HCT116 (cell line): ENCODE measurements around the gene CMTM6. TPM values are rescaled to one million over a fixed set of nuclear protein-coding genes. Genes with fewer than 3 reads are reported as not detected.

Experiments used
- ATAC-seq: fragments of 200-7000 bp; cut with Tn5 transposase; 2 replicates; pipeline ENCODE4 v1.9.1; 2020; ENCODE audit warnings: mild to moderate bottlenecking, moderate library complexity
- BruUV-seq: library from RNA; stranded (reverse); fragments of 400-500 nt; replicated peaks from 2 replicates; lab custom pipeline; 2021; lab: Mats Ljungman, UMichigan
- CTCF ChIA-PET: fragments of 300-600 bp; sonication (Branson Sonifier 250); formaldehyde crosslinking; loops from one replicate; lab custom pipeline; 2021; ENCODE audit warnings: antibody characterized with exemption; lab: Charles Lee
- POLR2A ChIA-PET: fragments of 300-600, 350-600 bp; sonication (Branson Sonifier 250); formaldehyde crosslinking; loops from one replicate; lab custom pipeline; 2021; ENCODE audit warnings: antibody characterized with exemption; lab: Charles Lee
- RAD21 ChIA-PET, 2 experiments: fragments of 300-600 bp; sonication (Branson Sonifier 250); formaldehyde crosslinking; loops; one replicate each; lab custom pipeline; 2023; ENCODE audit warnings: low total read pairs in 2 of 2; ENCODE audit not compliant: uncharacterized antibody in 2 of 2, unreplicated experiment in 2 of 2, low non-redundant PET in 1 of 2; lab: Charles Lee
- DNase-seq: peaks from one replicate; pipeline ENCODE4 v3.0.0-alpha.2; 2010; ENCODE audit warnings: low read depth, low spot score
- H2AFZ ChIP-seq: fragments of 200-600 bp; shearing (Covaris generic), sonication (generic); 2 replicates; pipeline ENCODE4 v1.6.1; 2017; ENCODE audit warnings: low read depth, mixed run types, mixed read lengths, antibody characterized with exemption, low read length; ENCODE audit not compliant: poor library complexity, severe bottlenecking
- H3K27ac ChIP-seq: 2 replicates; pipeline ENCODE4 v1.5.1; 2012; ENCODE audit warnings: low read depth, low read length
- H3K27me3 ChIP-seq: fragments of 200-600 bp; sonication (generic); 2 replicates; pipeline ENCODE4 v1.6.1; 2016; ENCODE audit warnings: mixed run types, low read length, mixed read lengths; ENCODE audit not compliant: insufficient read depth
- H3K36me3 ChIP-seq, 2 experiments: fragments of 200-500 bp in 1 of 2; fragments of 200-600 bp in 1 of 2; sonication (Bioruptor generic) in 1 of 2; sonication (generic) in 1 of 2; 2 replicates each; pipeline versions ENCODE4 v1.5.1 to v1.6.1; 2014 to 2016; ENCODE audit warnings: low read length in 2 of 2, inconsistent platforms in 1 of 2, mixed read lengths in 1 of 2, mixed run types in 1 of 2; ENCODE audit not compliant: insufficient read depth in 2 of 2, control insufficient read depth in 1 of 2
- H3K4me1 ChIP-seq, 2 experiments: fragments of 200-600 bp in 1 of 2; sonication (generic) in 1 of 2; 2 replicates each; pipeline versions ENCODE4 v1.5.1 to v1.6.1; 2012 to 2017; ENCODE audit warnings: low read length in 2 of 2, inconsistent platforms in 1 of 2, mild to moderate bottlenecking in 1 of 2, mixed read lengths in 1 of 2, mixed run types in 1 of 2, moderate library complexity in 1 of 2; ENCODE audit not compliant: insufficient read depth in 2 of 2, control insufficient read depth in 1 of 2
- H3K4me2 ChIP-seq: fragments of 200-600 bp; sonication (generic); 2 replicates; pipeline ENCODE4 v1.6.1; 2017; ENCODE audit warnings: mixed run types, low read length, mixed read lengths
- H3K4me3 ChIP-seq, 2 experiments: fragments of 200-600 bp in 1 of 2; sonication (generic) in 1 of 2; replicated peaks in 1 of 2; 2 replicates each; pipeline ENCODE4 v1.5.1; 2011 to 2016; ENCODE audit warnings: low read length in 2 of 2, control low read depth in 1 of 2, low read depth in 1 of 2, mild to moderate bottlenecking in 1 of 2, mixed read lengths in 1 of 2, mixed run types in 1 of 2
- H3K79me2 ChIP-seq: fragments of 200-600 bp; sonication (generic); 2 replicates; pipeline ENCODE4 v1.6.1; 2017; ENCODE audit warnings: mild to moderate bottlenecking, mixed run types, low read length, moderate library complexity, mixed read lengths; ENCODE audit not compliant: insufficient read depth
- H3K9ac ChIP-seq: fragments of 200-600 bp; sonication (generic); 2 replicates; pipeline ENCODE4 v1.6.1; 2016; ENCODE audit warnings: low read length, mixed read lengths
- H3K9me2 ChIP-seq: fragments of 200-600 bp; sonication (generic), shearing (Covaris generic); 2 replicates; pipeline ENCODE4 v1.6.1; 2017; ENCODE audit warnings: mixed run types, mild to moderate bottlenecking, moderate library complexity; ENCODE audit not compliant: insufficient read depth
- H3K9me3 ChIP-seq, 2 experiments: fragments of 200-500 bp in 1 of 2; fragments of 200-600 bp in 1 of 2; sonication (Bioruptor generic) in 1 of 2; sonication (generic) in 1 of 2; 2 replicates each; pipeline ENCODE4 v1.6.1; 2014 to 2017; ENCODE audit warnings: low read length in 2 of 2, mixed read lengths in 2 of 2, inconsistent platforms in 1 of 2, low read depth in 1 of 2, mild to moderate bottlenecking in 1 of 2, mixed run types in 1 of 2, moderate library complexity in 1 of 2; ENCODE audit not compliant: control insufficient read depth in 1 of 2, insufficient read depth in 1 of 2
- H4K20me1 ChIP-seq: fragments of 200-600 bp; sonication (generic), shearing (Covaris generic); 2 replicates; pipeline ENCODE4 v1.6.1; 2017; ENCODE audit warnings: mixed run types, mild to moderate bottlenecking, moderate library complexity; ENCODE audit not compliant: insufficient read depth
- CBX3 ChIP-seq: IDR thresholded peaks from 2 replicates; pipeline ENCODE4 v1.6.1; 2012; ENCODE audit warnings: low read depth
- ELF1 ChIP-seq: IDR thresholded peaks from 2 replicates; pipeline ENCODE4 v1.6.1; 2012; ENCODE audit warnings: low read depth, borderline replicate concordance
- EZH2 ChIP-seq: fragments of 200-600 bp; sonication (generic); IDR thresholded peaks from 2 replicates; pipeline ENCODE4 v1.6.1; 2017; ENCODE audit warnings: antibody characterized with exemption, mixed run types
- EZH2phosphoT487 ChIP-seq: fragments of 200-600 bp; IDR thresholded peaks from 2 replicates; pipeline ENCODE4 v1.6.1; 2018; ENCODE audit warnings: antibody characterized with exemption, borderline replicate concordance
- POLR2A ChIP-seq: IDR thresholded peaks from 2 replicates; pipeline ENCODE4 v1.7.0; 2011; ENCODE audit warnings: borderline replicate concordance; ENCODE audit not compliant: insufficient read depth, insufficient read length; ENCODE audit errors: extremely low read depth
- RAD21 ChIP-seq: IDR thresholded peaks from 2 replicates; pipeline ENCODE4 v1.6.1; 2012; ENCODE audit warnings: low read depth, mild to moderate bottlenecking
- SIN3A ChIP-seq: IDR thresholded peaks from 2 replicates; pipeline ENCODE4 v1.6.1; 2012; ENCODE audit warnings: low read depth
- SP1 ChIP-seq: IDR thresholded peaks from 2 replicates; pipeline ENCODE4 v1.6.1; 2012; ENCODE audit warnings: low read depth
- SRF ChIP-seq: IDR thresholded peaks from 2 replicates; pipeline ENCODE4 v1.6.1; 2012; ENCODE audit warnings: low read depth
- intact Hi-C: fragments of 100-400 bp; cut with micrococcal nuclease; formaldehyde crosslinking; loops from 2 replicates; pipeline ENCODE4 v1.10.0; 2022
- total RNA-seq: library from RNA; stranded (reverse); gene quantifications from one replicate; pipeline ENCODE4 v1.2.1, GENCODE V29; 2021; ENCODE audit not compliant: unreplicated experiment
- TF ChIP-seq, protein P1 (sequence below): IDR thresholded peaks from 2 replicates; pipeline ENCODE4 v1.6.1; 2012; ENCODE audit warnings: low read depth
- TF ChIP-seq, protein P2 (sequence below): IDR thresholded peaks from 2 replicates; pipeline ENCODE4 v1.6.1; 2012

CMTM6 gene
- total RNA-seq, 1 experiment from 2014 or later: 41.1 TPM

DNA sequence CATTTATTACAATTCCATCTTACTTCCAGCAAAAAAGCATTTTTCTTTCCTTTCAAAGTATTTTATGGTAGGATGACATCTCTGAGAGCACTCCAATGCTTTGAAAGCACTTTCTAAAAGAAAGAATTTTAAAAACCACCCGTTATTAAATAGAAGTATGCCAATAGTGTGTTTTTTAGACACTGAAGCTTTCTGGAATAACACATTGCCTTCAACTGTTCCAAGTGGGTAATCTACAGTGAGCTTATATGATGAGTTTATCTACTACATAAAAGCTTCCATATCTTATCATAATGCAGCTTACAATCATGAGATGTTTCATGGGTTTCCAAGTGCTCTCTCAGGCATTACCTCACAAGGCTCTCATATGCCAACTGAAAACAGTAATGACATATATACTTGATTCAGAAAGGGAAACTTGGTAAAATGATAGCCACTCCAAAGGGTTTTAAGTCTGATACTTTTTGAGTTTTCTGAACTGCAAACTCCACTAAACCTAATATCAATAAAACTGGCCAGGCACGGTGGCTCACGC lies 14.1 kb downstream of the CMTM6 start:
- H3K79me2 ChIP-seq: no peaks in the 10 kb centered on the region; the same call in 1 of the 2 replicates
- H3K9ac ChIP-seq: no peak overlapping the region
- no peak for TF ChIP-seq EZH2
- TF ChIP-seq, protein P1, sequence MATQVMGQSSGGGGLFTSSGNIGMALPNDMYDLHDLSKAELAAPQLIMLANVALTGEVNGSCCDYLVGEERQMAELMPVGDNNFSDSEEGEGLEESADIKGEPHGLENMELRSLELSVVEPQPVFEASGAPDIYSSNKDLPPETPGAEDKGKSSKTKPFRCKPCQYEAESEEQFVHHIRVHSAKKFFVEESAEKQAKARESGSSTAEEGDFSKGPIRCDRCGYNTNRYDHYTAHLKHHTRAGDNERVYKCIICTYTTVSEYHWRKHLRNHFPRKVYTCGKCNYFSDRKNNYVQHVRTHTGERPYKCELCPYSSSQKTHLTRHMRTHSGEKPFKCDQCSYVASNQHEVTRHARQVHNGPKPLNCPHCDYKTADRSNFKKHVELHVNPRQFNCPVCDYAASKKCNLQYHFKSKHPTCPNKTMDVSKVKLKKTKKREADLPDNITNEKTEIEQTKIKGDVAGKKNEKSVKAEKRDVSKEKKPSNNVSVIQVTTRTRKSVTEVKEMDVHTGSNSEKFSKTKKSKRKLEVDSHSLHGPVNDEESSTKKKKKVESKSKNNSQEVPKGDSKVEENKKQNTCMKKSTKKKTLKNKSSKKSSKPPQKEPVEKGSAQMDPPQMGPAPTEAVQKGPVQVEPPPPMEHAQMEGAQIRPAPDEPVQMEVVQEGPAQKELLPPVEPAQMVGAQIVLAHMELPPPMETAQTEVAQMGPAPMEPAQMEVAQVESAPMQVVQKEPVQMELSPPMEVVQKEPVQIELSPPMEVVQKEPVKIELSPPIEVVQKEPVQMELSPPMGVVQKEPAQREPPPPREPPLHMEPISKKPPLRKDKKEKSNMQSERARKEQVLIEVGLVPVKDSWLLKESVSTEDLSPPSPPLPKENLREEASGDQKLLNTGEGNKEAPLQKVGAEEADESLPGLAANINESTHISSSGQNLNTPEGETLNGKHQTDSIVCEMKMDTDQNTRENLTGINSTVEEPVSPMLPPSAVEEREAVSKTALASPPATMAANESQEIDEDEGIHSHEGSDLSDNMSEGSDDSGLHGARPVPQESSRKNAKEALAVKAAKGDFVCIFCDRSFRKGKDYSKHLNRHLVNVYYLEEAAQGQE: no peak
- H3K4me1 ChIP-seq: no peaks in the 10 kb centered on the region
- ChIA-PET RAD21 (no interaction called here), CTCF (no interaction called here), POLR2A (no interaction called here)
- H3K27me3 ChIP-seq: no peaks in the 10 kb centered on the region
- BruUV-seq: no TSS peak
- H3K4me2 ChIP-seq: no peak overlapping the region
- no peaks in the 10 kb centered on the region for H3K9me2 ChIP-seq
- intact Hi-C loops: no loop called here
- no peak overlapping the region for H3K4me3 ChIP-seq
- H3K9me3 ChIP-seq: no peaks in the 10 kb centered on the region
- no peak overlapping the region for H3K27ac ChIP-seq
- peaks cover 0 to 7% of the 10 kb centered on the region in 2 experiments; a peak in 1 of 4 replicates for H3K36me3 ChIP-seq
- DNase-seq: no peak
- no peak overlapping the region for H2AFZ ChIP-seq
- ATAC-seq: no peak
- H4K20me1 ChIP-seq: no peaks in the 10 kb centered on the region

DNA sequence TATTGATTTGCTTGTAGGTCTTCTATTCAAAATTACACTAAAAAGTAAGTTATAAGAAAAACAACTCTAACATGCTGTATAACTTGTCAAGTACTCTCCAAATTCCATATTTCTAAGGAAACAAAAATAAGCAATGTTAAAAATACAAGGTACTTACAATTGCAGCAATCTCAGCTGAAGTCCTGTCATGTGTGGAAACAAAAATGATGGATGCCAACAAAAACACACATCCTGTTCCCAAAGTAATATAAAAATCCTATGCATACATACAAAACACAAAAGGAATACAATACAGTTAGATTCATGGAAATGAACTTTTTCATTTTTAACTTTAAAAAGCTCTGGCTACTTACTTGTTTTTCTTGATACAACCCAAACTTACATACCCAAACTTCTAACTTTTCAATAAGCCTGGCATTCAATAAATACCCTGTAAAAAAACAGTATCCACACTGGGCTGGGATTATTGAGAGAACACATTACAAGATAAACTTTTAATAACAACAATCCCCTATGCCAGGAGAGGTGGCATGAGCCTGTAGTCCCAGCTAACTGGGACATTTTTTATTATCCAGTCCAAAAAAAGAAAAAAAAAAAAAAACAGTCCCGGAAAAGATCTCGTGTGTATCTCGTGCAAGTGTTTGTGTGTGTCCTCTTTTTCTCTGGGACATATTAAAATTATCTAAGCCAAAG lies 14.7 kb downstream of the CMTM6 start:
- no peaks in the 10 kb centered on the region; the same call in 1 of the 2 replicates for H3K79me2 ChIP-seq
- no peak for ATAC-seq
- ChIA-PET RAD21 (no interaction called here), POLR2A (no interaction called here), CTCF (no interaction called here)
- TF ChIP-seq, protein P2, sequence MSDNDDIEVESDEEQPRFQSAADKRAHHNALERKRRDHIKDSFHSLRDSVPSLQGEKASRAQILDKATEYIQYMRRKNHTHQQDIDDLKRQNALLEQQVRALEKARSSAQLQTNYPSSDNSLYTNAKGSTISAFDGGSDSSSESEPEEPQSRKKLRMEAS: no peak
- TF ChIP-seq RAD21 (no peak), EZH2phosphoT487 (no peak), ELF1 (no peak), SRF (no peak), CBX3 (no peak), POLR2A (no peak), SP1 (no peak), SIN3A (no peak)
- no peaks in the 10 kb centered on the region for H3K27me3 ChIP-seq
- no peaks in the 10 kb centered on the region for H4K20me1 ChIP-seq
- no peak overlapping the region for H3K27ac ChIP-seq
- H3K4me2 ChIP-seq: no peak overlapping the region
- H3K9me3 ChIP-seq: no peaks in the 10 kb centered on the region
- no peak overlapping the region for H3K9ac ChIP-seq
- no peak overlapping the region for H2AFZ ChIP-seq
- no TSS peak for BruUV-seq
- H3K4me3 ChIP-seq: no peak overlapping the region
- peaks cover 0 to 9% of the 10 kb centered on the region in 2 experiments; a peak in 1 of 4 replicates for H3K36me3 ChIP-seq
- no peaks in the 10 kb centered on the region for H3K9me2 ChIP-seq
- intact Hi-C loops: no loop called here
- H3K4me1 ChIP-seq: no peaks in the 10 kb centered on the region
- DNase-seq: no peak
